ENCODE data around the gene SLC5A8. TPM values are rescaled to one million over a fixed set of nuclear protein-coding genes. Genes with fewer than 3 reads are reported as not detected.

The SLC5A8 gene
- total and polyA plus RNA-seq, 4 donors: 1.3 to 7.0 (median 3.6) TPM

- WGBS, 2 donors: 87 to 97% methylated on average over 6 of the region's 6 CpGs
- Histone ChIP-seq H3K4me1 (ENCODE audit: control insufficient read depth in 5 of 5, insufficient read depth in 5 of 5, low read length in 5 of 5) (no peaks in the 10 kb centered on the region), H3K27ac (ENCODE audit: low read depth in 1 of 2, low read length in 1 of 2) (no peak overlapping the region), H3K36me3 (ENCODE audit: control insufficient read depth in 4 of 4, insufficient read depth in 4 of 4, low read length in 4 of 4) (no peaks in the 10 kb centered on the region), H3K9ac (ENCODE audit: insufficient read depth in 1 of 2, low read length in 2 of 2) (no peak overlapping the region), H3K27me3 (ENCODE audit: control insufficient read depth in 3 of 3, insufficient read depth in 3 of 3, low read length in 2 of 3) (no peaks in the 10 kb centered on the region), H3K4me3 (no peak overlapping the region), H3K9me3 (ENCODE audit: control insufficient read depth in 4 of 4, insufficient read depth in 3 of 4, low read length in 3 of 4) (no peaks in the 10 kb centered on the region)
- TF ChIP-seq CTCF (IDR thresholded peaks at IDR 0.05; ENCODE audit: control extremely low read depth, extremely low read depth): no peak
- DNase-seq (no peak), ATAC-seq (ENCODE audit: insufficient read depth, low FRiP score) (no peak)
Measured at GRCh38 chr12:101127521-101128219, 82.4 kb downstream of the SLC5A8 start.

- H3K9ac ChIP-seq (ENCODE audit: insufficient read depth in 1 of 2, low read length in 2 of 2): no peak overlapping the region
- H3K27ac ChIP-seq (ENCODE audit: low read depth in 1 of 2, low read length in 1 of 2): no peak overlapping the region
- no peaks in the 10 kb centered on the region for H3K9me3 ChIP-seq (ENCODE audit: control insufficient read depth in 4 of 4, insufficient read depth in 3 of 4, low read length in 3 of 4)
- 82 to 87% methylated on average over 2 of the region's 2 CpGs for WGBS, 2 donors
- no peak overlapping the region for H3K4me3 ChIP-seq
- no peak for ATAC-seq (ENCODE audit: insufficient read depth, low FRiP score)
- H3K36me3 ChIP-seq (ENCODE audit: control insufficient read depth in 4 of 4, insufficient read depth in 4 of 4, low read length in 4 of 4): no peaks in the 10 kb centered on the region
- no peak for TF ChIP-seq CTCF (IDR thresholded peaks at IDR 0.05; ENCODE audit: control extremely low read depth, extremely low read depth)
- no peaks in the 10 kb centered on the region for H3K27me3 ChIP-seq (ENCODE audit: control insufficient read depth in 3 of 3, insufficient read depth in 3 of 3, low read length in 2 of 3)
- H3K4me1 ChIP-seq (ENCODE audit: control insufficient read depth in 5 of 5, insufficient read depth in 5 of 5, low read length in 5 of 5): no peaks in the 10 kb centered on the region
- DNase-seq: no peak
Measured at GRCh38 chr12:101117842-101118241, 92.2 kb downstream of the SLC5A8 start.

DNA sequence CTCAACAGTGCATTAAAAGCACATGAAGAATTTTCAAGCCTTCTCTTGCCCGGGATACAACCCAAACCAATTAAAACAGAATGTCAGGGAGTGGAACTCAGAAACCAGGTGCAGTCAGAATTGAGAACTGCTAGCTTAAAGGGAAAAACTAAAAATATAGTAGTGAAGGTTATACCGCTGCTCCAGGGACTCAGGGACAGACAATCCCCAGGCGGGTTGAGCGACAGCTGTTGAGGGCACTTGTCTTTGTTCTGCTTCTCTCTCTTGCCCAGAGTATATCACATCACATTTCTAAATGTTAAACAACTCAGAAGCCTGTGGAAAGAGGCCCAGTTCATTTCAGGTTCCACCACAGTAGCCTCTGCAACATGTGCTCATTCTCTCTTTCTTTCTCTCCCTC, 93.1 kb downstream of the SLC5A8 start:
- Histone ChIP-seq H3K9ac (ENCODE audit: insufficient read depth in 1 of 2, low read length in 2 of 2) (no peak overlapping the region), H3K9me3 (ENCODE audit: control insufficient read depth in 4 of 4, insufficient read depth in 3 of 4, low read length in 3 of 4) (no peaks in the 10 kb centered on the region), H3K27ac (ENCODE audit: low read depth in 1 of 2, low read length in 1 of 2) (no peak overlapping the region), H3K27me3 (ENCODE audit: control insufficient read depth in 3 of 3, insufficient read depth in 3 of 3, low read length in 2 of 3) (no peaks in the 10 kb centered on the region), H3K4me3 (no peak overlapping the region), H3K4me1 (ENCODE audit: control insufficient read depth in 5 of 5, insufficient read depth in 5 of 5, low read length in 5 of 5) (no peaks in the 10 kb centered on the region), H3K36me3 (ENCODE audit: control insufficient read depth in 4 of 4, insufficient read depth in 4 of 4, low read length in 4 of 4) (no peaks in the 10 kb centered on the region)
- 66 to 87% methylated on average over 4 of the region's 4 CpGs for WGBS, 2 donors
- no peak for DNase-seq
- no peak for TF ChIP-seq CTCF (IDR thresholded peaks at IDR 0.05; ENCODE audit: control extremely low read depth, extremely low read depth)
- ATAC-seq (ENCODE audit: insufficient read depth, low FRiP score): no peak

DNA sequence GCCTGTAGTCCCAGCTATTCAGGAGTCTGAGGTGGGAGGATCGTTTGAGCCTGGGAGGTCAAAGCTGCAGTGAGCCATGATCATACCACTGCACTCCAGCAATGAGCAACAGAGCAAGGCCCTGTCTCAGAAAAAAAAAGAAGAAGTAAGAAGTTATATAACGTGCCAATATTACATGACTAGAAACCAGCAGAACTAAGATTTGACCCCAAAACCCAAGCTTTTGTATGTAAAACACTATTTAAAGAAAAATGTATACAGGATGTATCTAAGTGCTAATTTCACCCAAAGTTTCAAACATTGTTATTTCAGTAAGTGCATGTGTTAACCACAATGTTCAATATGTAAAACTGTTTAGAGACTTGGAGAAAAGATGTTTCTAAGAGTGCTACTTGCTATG, 94.7 kb downstream of the SLC5A8 start:
- no peaks in the 10 kb centered on the region for H3K36me3 ChIP-seq (ENCODE audit: control insufficient read depth in 4 of 4, insufficient read depth in 4 of 4, low read length in 4 of 4)
- no peaks in the 10 kb centered on the region for H3K27me3 ChIP-seq (ENCODE audit: control insufficient read depth in 3 of 3, insufficient read depth in 3 of 3, low read length in 2 of 3)
- DNase-seq (no peak), ATAC-seq (ENCODE audit: insufficient read depth, low FRiP score) (no peak)
- no peak for TF ChIP-seq CTCF (IDR thresholded peaks at IDR 0.05; ENCODE audit: control extremely low read depth, extremely low read depth)
- H3K27ac ChIP-seq (ENCODE audit: low read depth in 1 of 2, low read length in 1 of 2): no peak overlapping the region
- no peaks in the 10 kb centered on the region for H3K4me1 ChIP-seq (ENCODE audit: control insufficient read depth in 5 of 5, insufficient read depth in 5 of 5, low read length in 5 of 5)
- no peaks in the 10 kb centered on the region for H3K9me3 ChIP-seq (ENCODE audit: control insufficient read depth in 4 of 4, insufficient read depth in 3 of 4, low read length in 3 of 4)
- WGBS, 2 donors: 72 to 75% methylated on average over 2 of the region's 2 CpGs
- H3K9ac ChIP-seq (ENCODE audit: insufficient read depth in 1 of 2, low read length in 2 of 2): no peak overlapping the region
- no peak overlapping the region for H3K4me3 ChIP-seq
